ENCODE measurements around the gene DYNLT3.

DYNLT3 gene

DNA sequence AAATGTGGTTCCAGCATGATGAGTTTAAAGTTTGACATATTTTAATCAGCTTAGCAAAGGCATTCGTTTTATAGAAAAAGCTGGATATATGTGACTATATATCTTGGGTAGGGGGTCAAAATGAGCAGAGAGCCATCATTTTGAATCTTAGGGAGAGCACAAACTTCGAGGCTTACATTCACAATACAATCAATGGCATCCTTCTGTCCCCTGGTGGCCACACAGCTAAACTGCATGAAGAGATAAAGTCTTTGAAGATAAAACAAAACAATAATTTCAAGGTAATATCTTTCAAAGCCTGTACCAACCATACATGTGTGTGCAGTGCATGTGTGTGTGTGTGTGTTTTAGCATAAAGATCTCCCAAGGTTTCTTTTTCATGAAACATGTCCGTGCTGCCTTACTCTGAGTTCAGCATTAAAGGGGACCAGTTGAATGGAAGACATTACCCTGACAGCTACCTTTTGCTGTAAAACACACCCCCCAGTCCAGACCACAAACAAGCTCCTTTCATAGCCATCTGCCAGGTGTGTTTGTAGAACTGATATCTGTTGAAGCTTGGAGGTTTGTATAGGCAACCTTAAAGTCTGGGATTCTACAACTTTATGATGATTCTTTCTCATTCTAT lies 22.0 kb downstream of the DYNLT3 start:
- no peak overlapping the region for H3K4me3 ChIP-seq (ENCODE audit: low read depth, low read length)
- TF ChIP-seq, protein P1, sequence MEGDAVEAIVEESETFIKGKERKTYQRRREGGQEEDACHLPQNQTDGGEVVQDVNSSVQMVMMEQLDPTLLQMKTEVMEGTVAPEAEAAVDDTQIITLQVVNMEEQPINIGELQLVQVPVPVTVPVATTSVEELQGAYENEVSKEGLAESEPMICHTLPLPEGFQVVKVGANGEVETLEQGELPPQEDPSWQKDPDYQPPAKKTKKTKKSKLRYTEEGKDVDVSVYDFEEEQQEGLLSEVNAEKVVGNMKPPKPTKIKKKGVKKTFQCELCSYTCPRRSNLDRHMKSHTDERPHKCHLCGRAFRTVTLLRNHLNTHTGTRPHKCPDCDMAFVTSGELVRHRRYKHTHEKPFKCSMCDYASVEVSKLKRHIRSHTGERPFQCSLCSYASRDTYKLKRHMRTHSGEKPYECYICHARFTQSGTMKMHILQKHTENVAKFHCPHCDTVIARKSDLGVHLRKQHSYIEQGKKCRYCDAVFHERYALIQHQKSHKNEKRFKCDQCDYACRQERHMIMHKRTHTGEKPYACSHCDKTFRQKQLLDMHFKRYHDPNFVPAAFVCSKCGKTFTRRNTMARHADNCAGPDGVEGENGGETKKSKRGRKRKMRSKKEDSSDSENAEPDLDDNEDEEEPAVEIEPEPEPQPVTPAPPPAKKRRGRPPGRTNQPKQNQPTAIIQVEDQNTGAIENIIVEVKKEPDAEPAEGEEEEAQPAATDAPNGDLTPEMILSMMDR (IDR thresholded peaks at IDR 0.05; ENCODE audit: control insufficient read depth, extremely low read depth, insufficient read depth), result peak; percentile 77
- DNase-seq (ENCODE audit: low read depth), result no peak

GRCh38 chrX:37824491-37825214 lies 22.7 kb downstream of the DYNLT3 start:
- no peak overlapping the region for H3K4me3 ChIP-seq (ENCODE audit: low read depth, low read length)
- TF ChIP-seq, protein P1 (IDR thresholded peaks at IDR 0.05; ENCODE audit: control insufficient read depth, extremely low read depth, insufficient read depth), result no peak
- peak; percentile 73 for DNase-seq (ENCODE audit: low read depth)

GRCh38 chrX:37820646-37821045 lies 26.7 kb downstream of the DYNLT3 start:
- no peak for DNase-seq (ENCODE audit: low read depth)

DNA sequence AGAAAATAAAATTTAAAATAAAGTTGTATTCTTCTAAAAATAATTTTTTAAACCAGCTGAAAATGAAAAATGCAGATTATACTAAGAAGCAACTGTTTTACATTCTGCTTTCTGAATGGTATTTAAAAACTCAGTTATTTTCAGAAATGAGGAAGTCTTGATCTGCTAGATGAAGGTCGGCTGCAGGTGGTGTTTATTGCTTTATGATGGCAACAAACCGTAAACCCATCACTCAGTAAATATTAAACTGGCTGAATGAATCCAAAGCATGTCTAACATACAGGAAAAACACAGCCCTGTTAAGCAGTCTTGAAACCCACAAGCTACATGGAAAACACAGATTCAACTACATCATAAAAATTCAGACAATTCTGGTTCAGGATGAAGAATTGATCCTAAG lies 29.3 kb downstream of the DYNLT3 start:
- TF ChIP-seq, protein P1 (IDR thresholded peaks at IDR 0.05; ENCODE audit: control insufficient read depth, extremely low read depth, insufficient read depth), result no peak
- H3K4me3 ChIP-seq (ENCODE audit: low read depth, low read length), result no peak overlapping the region
- DNase-seq (ENCODE audit: low read depth), result no peak

More at GRCh38 chrX:37820646-37821045, 26.7 kb downstream of the DYNLT3 start:
- no peak overlapping the region for H3K4me3 ChIP-seq (ENCODE audit: low read depth, low read length)
- TF ChIP-seq, protein P1 (IDR thresholded peaks at IDR 0.05; ENCODE audit: control insufficient read depth, extremely low read depth, insufficient read depth), result no peak

GRCh38 chrX:37817579-37817978 lies 29.8 kb downstream of the DYNLT3 start:
- TF ChIP-seq, protein P1 (IDR thresholded peaks at IDR 0.05; ENCODE audit: control insufficient read depth, extremely low read depth, insufficient read depth), result no peak
- DNase-seq (ENCODE audit: low read depth), result no peak
- H3K4me3 ChIP-seq (ENCODE audit: low read depth, low read length), result no peak overlapping the region

DNA sequence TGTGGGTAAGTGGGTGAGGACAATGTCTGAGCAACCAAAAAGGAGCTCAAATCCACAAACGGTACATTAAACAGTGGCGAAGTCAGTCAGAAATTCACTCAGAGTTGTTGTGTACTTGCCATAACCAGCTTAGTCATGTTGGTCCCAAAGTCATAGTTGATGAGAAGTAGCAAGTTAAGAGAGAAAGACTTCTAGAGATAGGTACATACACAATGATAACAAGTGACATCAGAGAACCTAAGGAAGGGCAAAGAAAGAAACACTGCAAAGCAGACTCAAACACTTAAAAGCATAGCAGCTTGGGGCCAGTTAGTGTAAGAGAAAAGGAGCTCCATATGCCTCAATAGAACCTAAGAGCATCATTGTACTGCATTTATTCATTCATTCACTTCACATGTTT lies 30.2 kb downstream of the DYNLT3 start:
- TF ChIP-seq, protein P1 (IDR thresholded peaks at IDR 0.05; ENCODE audit: control insufficient read depth, extremely low read depth, insufficient read depth), result no peak
- no peak overlapping the region for H3K4me3 ChIP-seq (ENCODE audit: low read depth, low read length)
- DNase-seq (ENCODE audit: low read depth), result no peak

Data from LNCaP clone FGC (cell line).